HG02623 (cell line): ENCODE results near the gene ALCAM.

Experiments used
- ATAC-seq: cut with Tn5 transposase; IDR thresholded peaks from one replicate; pipeline ENCODE4 v1.9.1; 2021; ENCODE audit warnings: moderate library complexity; ENCODE audit not compliant: unreplicated experiment

ALCAM gene

DNA sequence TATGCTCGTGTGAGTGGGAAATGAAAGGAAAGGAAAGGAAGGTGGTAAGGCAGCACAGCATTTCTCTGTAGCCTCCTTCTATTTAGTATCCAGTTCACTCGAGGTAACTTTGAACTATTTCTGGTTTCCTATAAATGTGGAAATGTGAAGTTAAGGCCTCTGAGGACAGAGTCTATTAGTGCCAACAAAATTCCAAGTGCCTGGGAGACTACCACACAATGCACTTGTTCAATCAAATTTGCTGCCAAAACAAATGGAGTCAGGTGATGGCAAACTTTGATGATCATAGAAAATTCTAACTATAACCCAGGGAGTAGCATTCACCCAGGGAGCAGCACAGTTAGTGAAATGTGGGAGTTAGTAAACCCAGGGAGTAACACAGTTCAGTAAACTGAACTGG, 155.1 kb downstream of the ALCAM start:
- no peak for ATAC-seq

GRCh38 chr3:105523501-105523900, 156.8 kb downstream of the ALCAM start:
- ATAC-seq: no peak

DNA sequence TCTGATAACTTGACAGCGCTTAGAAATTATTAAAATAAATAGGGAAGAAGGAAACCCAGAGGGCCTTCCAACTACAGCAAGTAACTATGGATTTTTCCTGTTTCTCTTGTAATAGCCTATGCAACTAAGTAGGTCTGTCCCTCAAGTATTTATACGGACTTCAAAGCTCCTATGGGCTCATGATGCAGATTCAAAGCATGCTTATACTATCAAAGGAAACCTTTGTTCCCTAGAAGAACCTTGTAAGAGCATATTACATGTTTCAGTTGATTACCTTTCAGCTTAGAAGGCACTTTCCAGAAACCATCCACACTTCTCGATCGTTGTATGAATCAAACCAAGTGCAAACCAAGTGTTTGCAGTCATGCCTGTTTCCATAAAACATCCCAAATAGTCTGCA, 158.8 kb downstream of the ALCAM start:
- ATAC-seq: no peak

GRCh38 chr3:105526360-105527111, 159.8 kb downstream of the ALCAM start:
- no peak for ATAC-seq

DNA sequence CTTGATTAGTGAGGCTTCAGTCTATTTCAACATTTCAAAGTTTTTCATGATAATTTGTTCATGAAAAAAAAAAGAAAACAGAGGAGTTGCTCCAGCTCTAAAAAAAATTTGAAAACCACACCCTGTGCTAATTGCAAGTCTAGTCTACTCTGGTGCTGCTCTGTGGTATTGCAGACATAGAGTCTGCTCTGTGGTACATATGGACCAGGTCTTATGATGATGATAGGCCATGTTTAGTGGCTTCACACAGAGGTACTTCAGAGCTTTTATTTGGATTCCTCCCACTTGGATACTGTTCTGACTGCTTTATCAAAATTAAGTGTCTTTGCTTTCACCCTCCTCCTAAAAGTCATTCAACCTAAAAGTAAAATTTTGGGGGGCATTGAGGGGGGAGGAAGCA, 160.8 kb downstream of the ALCAM start:
- ATAC-seq: no peak

DNA sequence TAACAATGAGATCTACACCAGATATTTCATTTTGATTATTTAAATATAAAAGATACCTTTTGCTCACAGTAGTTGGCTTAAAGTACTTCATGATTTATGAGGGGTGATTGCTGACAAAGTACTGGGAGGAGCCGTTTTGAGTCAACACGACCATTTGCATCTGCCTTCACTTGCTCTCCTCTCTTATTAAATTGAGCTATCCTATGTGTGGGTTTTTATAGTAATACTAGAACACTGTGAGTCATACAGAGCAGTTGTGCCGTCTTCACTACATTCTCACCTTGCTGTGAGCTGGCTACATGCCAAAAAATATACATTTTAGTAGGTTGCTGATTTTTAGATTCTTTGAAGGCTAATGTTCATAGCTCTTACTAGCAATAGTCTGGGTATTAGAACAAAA, 161.2 kb downstream of the ALCAM start:
- peak; percentile 72 for ATAC-seq

GRCh38 chr3:105528955-105529354, 162.2 kb downstream of the ALCAM start:
- no peak for ATAC-seq

GRCh38 chr3:105529456-105529855, 162.7 kb downstream of the ALCAM start:
- ATAC-seq: no peak

- no peak for ATAC-seq
Observed at GRCh38 chr3:105532251-105532650, 165.5 kb downstream of the ALCAM start.

DNA sequence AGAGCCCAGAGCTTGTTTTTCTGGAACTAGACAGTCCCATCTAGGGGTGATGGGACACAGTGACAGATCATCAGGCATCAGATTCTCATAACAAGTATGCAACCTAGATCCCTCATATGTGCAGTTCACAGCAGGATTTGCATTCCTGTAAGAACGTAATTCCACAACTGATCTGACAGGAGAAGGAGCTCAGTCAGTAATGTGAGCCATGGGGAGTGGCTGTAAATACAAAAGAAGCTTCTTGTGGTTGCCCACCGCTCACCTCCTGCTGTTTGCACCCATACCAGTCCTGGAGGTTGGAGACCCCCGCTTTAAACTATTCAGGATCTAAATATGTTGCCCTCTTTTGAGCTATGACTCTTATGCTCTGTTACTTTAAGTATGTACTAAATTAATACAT, 167.3 kb downstream of the ALCAM start:
- no peak for ATAC-seq

- no peak for ATAC-seq
Observed at GRCh38 chr3:105534491-105534890, 167.8 kb downstream of the ALCAM start.

DNA sequence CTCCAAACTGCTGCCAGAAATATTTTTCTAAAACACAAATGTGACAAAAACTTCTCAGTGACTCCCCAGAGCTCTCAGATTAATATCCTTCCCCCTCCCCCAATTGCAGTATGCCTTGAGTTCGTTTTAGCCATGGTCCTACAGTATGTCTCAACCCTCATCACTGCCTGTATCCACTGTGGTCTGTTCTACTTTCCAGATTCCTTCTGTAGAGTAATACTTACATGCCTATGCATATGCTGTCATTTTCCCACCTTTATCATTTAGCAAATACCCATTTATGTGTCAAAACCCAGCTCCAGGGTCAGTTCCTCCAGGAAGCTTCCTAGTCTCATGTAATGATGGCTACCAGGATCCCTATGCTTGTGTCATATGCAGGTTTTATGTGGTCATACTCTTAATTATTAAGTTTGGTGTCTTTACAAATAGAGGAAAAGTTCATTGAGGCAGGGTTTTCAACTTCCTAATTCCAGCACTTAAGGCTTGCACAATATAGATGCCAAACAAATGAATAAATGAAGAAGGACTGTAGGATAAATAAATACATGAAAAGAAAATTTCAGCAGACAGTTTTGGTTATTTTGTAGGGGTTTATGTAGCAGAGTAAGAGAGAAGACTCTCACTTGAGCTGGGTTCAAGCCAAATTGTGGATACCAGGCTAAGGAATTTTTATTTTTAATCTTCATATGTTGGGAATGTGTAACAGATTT, 170.8 kb downstream of the ALCAM start:
- ATAC-seq: no peak

GRCh38 chr3:105538483-105538882, 171.8 kb downstream of the ALCAM start:
- ATAC-seq: no peak

DNA sequence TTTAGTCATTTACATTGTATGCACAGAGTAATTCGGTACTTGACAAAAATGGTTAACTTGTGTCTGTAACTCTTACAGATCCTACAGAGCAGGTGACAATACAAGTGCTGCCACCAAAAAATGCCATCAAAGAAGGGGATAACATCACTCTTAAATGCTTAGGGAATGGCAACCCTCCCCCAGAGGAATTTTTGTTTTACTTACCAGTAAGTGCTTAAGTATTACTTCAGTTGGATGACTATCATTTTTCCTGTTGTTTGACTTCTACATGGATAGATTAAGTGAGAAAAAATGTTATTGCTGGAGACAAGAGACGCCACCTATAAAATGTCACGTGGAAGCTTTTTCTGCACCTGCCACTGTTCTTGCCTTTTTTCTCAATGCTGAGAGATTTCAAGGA, 173.2 kb downstream of the ALCAM start:
- no peak for ATAC-seq

DNA sequence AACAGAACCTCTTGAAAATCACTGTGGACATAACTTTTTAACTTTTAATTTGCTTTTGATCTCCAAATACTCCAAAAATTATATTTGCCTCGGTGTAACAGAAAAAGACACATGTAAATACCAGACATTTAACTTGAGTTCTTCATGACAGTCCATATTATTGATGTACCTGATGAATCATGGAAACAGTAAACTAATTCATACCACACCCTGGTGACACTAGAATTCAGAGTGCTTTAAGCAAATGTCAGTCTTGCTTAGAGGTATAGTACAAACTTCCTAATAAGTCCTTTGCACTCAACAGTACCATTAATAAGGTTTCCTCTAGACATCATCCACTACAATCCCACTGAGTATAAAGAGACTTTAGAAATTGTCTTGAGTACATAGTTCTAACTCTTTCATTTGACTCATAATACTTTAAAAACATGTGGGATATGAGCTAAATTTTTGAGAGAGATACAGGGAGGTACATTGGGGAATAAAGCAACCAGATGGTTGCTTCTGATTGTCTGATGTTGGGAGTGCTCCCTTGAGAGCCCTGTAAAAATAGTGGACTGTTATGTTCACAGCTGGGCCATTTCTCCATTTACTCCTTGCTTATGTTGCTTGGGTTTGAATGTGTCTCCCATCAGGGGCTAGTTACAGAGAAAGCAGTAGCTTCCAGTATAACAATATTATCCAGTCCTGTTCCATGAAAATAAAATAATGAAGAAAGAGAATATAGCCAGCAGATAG, 175.7 kb downstream of the ALCAM start:
- ATAC-seq: no peak

GRCh38 chr3:105545051-105545450, 178.3 kb downstream of the ALCAM start:
- ATAC-seq: no peak

DNA sequence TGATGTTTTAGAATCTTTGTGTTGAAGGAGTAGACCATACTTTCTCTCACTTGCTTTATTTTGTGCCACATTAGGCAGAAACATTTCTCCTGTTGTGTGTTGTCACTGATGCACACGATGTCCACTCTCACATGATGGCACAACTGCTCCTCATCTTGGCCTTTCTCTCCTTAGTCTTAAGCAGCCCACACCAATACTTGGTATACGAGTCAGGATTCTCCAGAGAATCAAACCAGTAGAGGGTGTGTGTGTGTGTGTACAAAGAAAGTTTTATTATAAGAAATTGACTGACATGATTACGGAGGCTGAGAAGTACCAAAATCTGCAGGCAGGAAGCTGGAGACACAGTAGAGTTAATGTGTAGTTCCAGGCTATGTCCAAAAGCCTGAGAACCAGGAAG, 187.1 kb downstream of the ALCAM start:
- ATAC-seq: no peak

- ATAC-seq: no peak
Observed at GRCh38 chr3:105555206-105555605, 188.5 kb downstream of the ALCAM start.

GRCh38 chr3:105559856-105560255, 193.1 kb downstream of the ALCAM start:
- no peak for ATAC-seq

DNA sequence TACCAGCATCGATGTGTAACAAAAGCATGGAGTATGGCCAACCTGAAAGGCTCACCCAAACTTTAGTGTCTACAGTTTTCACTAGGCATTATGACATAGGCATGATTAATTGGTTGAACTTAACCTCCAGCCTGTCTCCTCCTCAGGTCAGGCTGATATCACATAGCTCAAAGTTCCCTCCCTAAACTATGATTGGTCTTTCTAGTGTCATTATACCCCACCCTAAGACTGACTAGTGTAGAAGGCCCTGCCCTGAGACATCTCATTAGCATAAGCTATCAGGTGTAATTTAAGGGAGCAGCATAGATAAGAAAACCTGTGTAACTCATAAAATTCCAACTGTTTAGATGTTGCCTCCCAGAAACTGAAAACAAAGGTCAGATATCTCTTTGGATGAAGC, 195.2 kb downstream of the ALCAM start:
- ATAC-seq: no peak

DNA sequence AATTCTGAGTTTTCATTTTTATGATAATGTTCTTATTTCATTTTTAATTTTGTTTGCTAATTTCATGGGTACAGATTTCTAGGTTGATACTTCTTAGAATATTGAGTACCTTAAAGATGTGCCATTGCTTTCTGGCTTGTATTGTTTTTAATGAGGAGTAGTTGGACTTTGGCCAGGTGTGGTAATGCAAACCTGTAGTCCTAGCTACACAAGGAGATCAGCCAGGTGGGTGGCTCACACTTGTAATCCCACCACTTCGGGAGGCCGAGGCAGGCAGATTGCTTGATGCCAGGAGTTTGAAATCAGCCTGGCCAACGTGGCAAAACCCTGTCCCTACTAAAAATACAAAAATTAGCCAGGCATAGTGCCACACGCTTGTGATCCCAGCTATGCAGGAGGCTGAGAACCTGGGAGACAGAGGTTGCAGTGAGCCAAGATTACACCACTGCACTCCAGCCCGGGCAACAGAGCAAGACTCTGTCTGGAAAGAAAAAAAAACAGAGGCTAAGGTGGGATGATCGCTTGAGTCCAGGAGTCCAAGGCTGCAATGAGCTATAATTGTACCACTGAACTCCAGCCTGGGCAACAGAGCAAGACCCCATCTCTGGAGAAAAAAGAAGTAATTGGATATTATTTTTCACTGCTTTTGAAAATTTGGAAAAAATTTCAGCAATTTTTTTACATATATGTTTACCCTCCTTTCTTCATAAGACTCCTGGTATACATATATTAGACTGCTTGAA, 198.0 kb downstream of the ALCAM start:
- ATAC-seq: no peak
